ENCODE data around the gene POM121. TPM values are rescaled to one million over a fixed set of nuclear protein-coding genes. Genes with fewer than 3 reads are reported as not detected.
"Not testable (repeated sequence)": the region's sequence is repeated elsewhere in the genome, so short reads cannot be mapped to it uniquely, and the experiment has no call there.

Gene POM121
- total RNA-seq, 4 donors from 2014 or later: 14.2 to 22.2 (median 17.5) TPM

GRCh38 chr7:72965186-72965975, 40.5 kb downstream of the POM121 start:
- not testable (repeated sequence) for DNase-seq (ENCODE audit: low spot score in 2 of 2); H3K4me3 ChIP-seq; H3K27me3 ChIP-seq; H3K36me3 ChIP-seq; H3K9me3 ChIP-seq; H3K27ac ChIP-seq; H3K4me1 ChIP-seq
- WGBS, 2 donors: no CpG with 5 or more reads among the region's 31 CpGs

DNA sequence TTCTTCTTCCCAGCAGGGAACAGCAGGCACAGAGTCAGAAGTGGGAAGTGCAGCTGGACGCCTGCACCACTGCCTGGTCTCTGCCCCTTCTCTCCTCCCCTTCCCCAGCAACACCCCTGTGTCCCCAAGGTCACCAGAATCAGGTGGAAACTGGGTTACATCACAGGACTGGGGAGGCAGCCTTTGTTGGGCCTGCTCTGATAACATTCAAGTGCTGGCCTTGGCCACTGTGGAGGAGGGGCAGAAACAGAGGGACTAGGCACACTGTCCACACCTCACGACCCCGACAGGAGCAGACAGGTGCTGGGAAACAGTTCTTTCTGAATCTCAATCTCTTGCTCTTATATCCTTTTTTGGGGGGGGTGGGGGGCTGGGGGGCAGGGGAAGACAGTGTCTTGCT, 42.0 kb downstream of the POM121 start:
- DNase-seq (ENCODE audit: low spot score in 2 of 2); H3K36me3 ChIP-seq; H3K4me3 ChIP-seq; H3K9me3 ChIP-seq; H3K27me3 ChIP-seq; H3K4me1 ChIP-seq; H3K27ac ChIP-seq: not testable (repeated sequence)
- WGBS, 2 donors: 70 to 100% methylated on average over 2 of the region's 3 CpGs

GRCh38 chr7:72968980-72969516, 44.2 kb downstream of the POM121 start, which contains the start of gene TRIM74:
TRIM74 (minus strand) TSS chr7:72969466; CDS start chr7:72966157, 3,309 bp downstream.
- not testable (repeated sequence) for H3K27me3 ChIP-seq; H3K27ac ChIP-seq; H3K4me3 ChIP-seq; H3K4me1 ChIP-seq; H3K9me3 ChIP-seq; DNase-seq (ENCODE audit: low spot score in 2 of 2); H3K36me3 ChIP-seq
- WGBS, 2 donors: 58 to 82% methylated on average over 13 to 18 of the region's 36 CpGs

GRCh38 chr7:72969688-72970087, 44.8 kb downstream of the POM121 start:
- H3K27me3 ChIP-seq, H3K27ac ChIP-seq: not testable (repeated sequence)

GRCh38 chr7:72971505-72971904, 46.6 kb downstream of the POM121 start:
- not testable (repeated sequence) for H3K36me3 ChIP-seq; H3K9me3 ChIP-seq; H3K27ac ChIP-seq; H3K27me3 ChIP-seq; H3K4me1 ChIP-seq; DNase-seq (ENCODE audit: low spot score in 2 of 2); H3K4me3 ChIP-seq
- WGBS, 2 donors: no CpG with 5 or more reads among the region's 6 CpGs

More at GRCh38 chr7:72969688-72970087, 44.8 kb downstream of the POM121 start:
- H3K4me3 ChIP-seq; H3K4me1 ChIP-seq; H3K9me3 ChIP-seq; DNase-seq (ENCODE audit: low spot score in 2 of 2); H3K36me3 ChIP-seq: not testable (repeated sequence)
- WGBS, 2 donors: 46% methylated on average over 20 of the region's 29 CpGs; no CpG with 5 or more reads in 1 of the 2 donors

DNA sequence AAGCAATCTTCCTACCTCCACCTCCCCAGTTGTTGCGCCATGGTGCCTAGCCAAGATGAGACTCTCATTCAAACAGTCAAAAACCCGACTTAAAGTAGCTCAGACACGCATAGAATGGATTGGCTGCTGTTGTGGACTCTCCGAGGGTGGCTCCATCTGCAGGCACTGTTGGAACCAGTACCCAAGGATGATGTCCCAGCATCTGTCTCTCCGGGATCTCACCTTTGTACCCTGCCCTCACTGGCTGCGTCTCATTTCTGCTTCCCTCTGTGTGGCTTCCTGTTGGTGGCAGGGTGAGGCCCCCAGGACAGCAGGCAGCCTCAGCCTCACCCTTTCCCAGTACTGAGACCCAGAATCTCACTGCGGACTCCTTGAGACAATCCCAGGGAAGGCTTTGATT, 49.9 kb downstream of the POM121 start:
- not testable (repeated sequence) for H3K27me3 ChIP-seq; H3K36me3 ChIP-seq; H3K4me3 ChIP-seq; H3K9me3 ChIP-seq; DNase-seq (ENCODE audit: low spot score in 2 of 2); H3K4me1 ChIP-seq; H3K27ac ChIP-seq
- no CpG with 5 or more reads among the region's 7 CpGs for WGBS, 2 donors

DNA sequence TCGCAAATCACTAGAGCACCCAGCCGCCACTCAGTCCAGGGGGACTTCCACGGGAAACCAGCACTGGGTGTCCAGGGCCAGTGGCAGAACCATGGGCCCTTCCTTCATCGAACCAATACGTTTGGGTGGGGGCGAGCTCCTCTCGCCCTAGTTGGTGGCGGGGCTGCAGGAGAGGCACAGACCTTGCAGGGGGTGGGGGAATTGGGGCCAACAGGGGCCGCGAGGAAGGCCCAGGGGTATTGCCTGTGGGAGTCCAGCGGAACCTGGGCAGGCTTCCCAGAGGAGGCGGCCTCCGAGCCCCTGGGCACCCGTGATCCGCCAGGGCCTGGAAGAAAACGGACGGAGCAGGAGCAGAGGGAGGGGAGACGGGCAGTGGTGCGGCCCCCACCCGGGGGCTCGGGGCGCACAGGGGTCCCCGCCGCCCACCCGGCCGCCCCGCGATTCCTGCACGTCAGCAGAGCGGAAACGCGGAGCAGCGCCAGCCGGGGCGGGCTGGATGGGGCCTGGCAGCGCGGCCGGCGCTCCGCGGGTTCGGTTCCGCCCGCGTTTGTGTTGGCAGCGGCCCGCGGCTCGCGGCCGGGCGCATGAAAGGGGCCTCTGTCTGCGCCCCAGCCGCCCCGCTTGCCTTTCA, 50.9 kb downstream of the POM121 start:
- WGBS, 2 donors: 88% methylated on average over 11 of the region's 55 CpGs; no CpG with 5 or more reads in 1 of the 2 donors
- not testable (repeated sequence) for H3K9me3 ChIP-seq, H3K4me3 ChIP-seq, H3K27ac ChIP-seq, H3K36me3 ChIP-seq, H3K27me3 ChIP-seq, H3K4me1 ChIP-seq
- DNase-seq (ENCODE audit: low spot score in 2 of 2): peak in 1 of 2 donors; percentile 1

- H3K27ac ChIP-seq; H3K36me3 ChIP-seq; DNase-seq (ENCODE audit: low spot score in 2 of 2); H3K9me3 ChIP-seq; H3K4me1 ChIP-seq; H3K4me3 ChIP-seq; H3K27me3 ChIP-seq: not testable (repeated sequence)
- WGBS, 2 donors: 77 to 96% methylated on average over 4 to 5 of the region's 12 CpGs
These were observed 51.5 kb downstream of the POM121 start for GRCh38 chr7:72976434-72976833.

DNA sequence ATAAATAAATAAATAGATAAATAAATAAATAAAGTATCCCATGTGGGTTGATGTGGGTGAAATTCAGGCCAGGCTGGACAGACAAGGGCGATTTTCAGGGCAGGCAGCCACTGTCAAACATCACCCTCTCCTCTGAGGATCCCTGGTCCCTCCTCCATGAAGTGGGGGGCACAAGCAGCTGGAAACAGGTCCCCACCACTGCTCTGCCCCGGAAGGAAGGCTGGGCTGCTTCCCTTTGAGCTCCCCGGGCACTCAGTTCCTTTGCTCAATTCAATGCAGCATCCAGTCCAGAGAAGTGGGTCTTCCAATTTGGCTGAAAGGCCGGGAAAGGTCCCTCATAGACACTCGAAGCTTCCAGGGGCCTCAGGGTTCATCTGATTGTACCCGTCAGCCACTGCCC, 55.5 kb downstream of the POM121 start:
- not testable (repeated sequence) for H3K27ac ChIP-seq; DNase-seq (ENCODE audit: low spot score in 2 of 2); H3K36me3 ChIP-seq; H3K9me3 ChIP-seq; H3K4me1 ChIP-seq; H3K4me3 ChIP-seq; H3K27me3 ChIP-seq
- no CpG with 5 or more reads among the region's 6 CpGs for WGBS, 2 donors

- not testable (repeated sequence) for H3K27me3 ChIP-seq; DNase-seq (ENCODE audit: low spot score in 2 of 2); H3K4me1 ChIP-seq; H3K36me3 ChIP-seq; H3K4me3 ChIP-seq; H3K27ac ChIP-seq; H3K9me3 ChIP-seq
- 88 to 93% methylated on average over 5 to 8 of the region's 11 CpGs for WGBS, 2 donors
These were observed 57.2 kb downstream of the POM121 start for GRCh38 chr7:72982084-72982483.

DNA sequence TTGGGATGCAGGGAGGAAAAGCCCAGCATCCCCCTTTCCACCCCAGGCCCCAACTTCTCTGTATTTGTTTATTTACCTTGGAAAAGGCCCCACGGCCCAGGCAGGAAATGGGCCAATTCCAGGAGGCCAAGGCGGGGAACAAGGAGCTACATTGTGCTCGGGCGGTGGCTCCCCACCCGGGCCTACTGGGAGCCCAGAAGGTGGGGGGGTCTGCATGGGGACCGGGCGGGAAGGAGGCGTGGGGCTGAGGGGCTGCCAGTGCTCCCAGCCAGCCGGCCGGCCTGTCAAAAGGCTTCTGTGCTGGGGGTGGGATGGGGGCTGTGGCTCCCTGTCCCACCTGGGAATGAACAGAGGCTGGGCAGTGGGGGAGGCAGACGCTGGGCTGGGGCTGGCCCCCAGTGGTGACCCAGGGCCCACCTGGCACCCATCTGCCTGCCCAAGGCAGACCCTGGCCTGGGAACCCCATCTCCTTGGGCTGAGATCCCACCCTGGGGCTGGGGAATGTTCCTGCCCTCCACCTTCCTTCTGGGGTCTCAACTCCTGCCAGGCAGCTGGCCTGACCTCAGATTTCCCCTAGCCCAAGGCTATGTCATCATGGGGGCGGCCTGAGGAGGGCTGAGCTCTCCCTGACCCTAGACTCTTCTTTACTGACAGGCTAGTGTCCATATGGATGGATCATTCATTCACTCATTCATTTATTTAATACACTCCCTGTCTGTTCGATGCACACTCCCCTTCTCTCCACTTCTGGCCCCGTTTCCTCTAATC, 65.4 kb downstream of the POM121 start:
- H3K4me3 ChIP-seq, H3K27me3 ChIP-seq, H3K27ac ChIP-seq, H3K4me1 ChIP-seq, H3K9me3 ChIP-seq, H3K36me3 ChIP-seq: not testable (repeated sequence)
- WGBS, 2 donors: 0% methylated on average over 4 of the region's 14 CpGs; no CpG with 5 or more reads in 1 of the 2 donors
- peak in 1 of 2 donors; percentile 13 for DNase-seq (ENCODE audit: low spot score in 2 of 2)

DNA sequence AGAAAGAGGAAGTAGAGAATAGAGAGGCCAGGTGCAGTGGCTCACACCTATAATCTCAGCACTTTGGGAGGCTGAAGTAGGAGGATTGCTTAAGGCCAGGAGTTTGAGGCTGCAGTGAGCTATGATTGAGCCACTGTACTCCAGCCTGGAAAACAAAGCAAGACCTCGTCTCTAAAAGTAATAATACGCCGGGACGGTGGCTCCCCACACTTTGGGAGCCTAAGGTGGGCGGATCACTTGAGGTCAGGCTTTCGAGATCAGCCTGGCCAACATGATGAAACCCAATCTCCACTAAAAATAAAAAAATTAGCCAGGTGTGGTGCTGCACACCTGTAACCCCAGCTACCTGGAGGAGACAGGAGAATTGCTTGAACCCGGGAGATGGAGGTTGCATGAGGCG, 70.6 kb downstream of the POM121 start:
- 95 to 97% methylated on average over 6 of the region's 8 CpGs for WGBS, 2 donors
- H3K4me1 ChIP-seq; H3K9me3 ChIP-seq; H3K27ac ChIP-seq; H3K27me3 ChIP-seq; H3K36me3 ChIP-seq; DNase-seq (ENCODE audit: low spot score in 2 of 2); H3K4me3 ChIP-seq: not testable (repeated sequence)

DNA sequence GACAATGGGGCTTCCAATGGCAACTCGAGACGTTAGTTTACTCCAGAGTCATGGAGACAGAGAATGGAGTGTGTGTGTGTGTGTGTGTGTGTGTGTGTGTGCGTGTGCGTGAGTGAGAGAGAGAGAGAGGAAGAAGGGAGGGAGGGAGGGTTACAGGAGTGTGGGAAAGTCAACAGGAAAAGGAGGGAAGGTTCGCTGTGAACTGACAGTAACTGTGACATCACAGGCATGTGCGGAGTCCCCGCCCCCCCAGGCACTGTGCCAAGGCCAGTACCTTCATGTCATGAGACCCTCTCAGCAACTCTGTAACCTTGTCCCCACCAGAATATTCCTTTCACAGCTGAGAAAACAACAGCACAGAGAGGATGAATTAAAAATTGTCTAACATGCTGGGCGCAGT, 72.6 kb downstream of the POM121 start:
- DNase-seq (ENCODE audit: low spot score in 2 of 2); H3K4me1 ChIP-seq; H3K4me3 ChIP-seq; H3K27me3 ChIP-seq; H3K36me3 ChIP-seq; H3K9me3 ChIP-seq; H3K27ac ChIP-seq: not testable (repeated sequence)
- 60 to 71% methylated on average over 4 of the region's 8 CpGs for WGBS, 2 donors

Measured in tibial nerve (tissue), 4 donors.